Measurements from ENCODE around the gene ENTHD1.

DNA sequence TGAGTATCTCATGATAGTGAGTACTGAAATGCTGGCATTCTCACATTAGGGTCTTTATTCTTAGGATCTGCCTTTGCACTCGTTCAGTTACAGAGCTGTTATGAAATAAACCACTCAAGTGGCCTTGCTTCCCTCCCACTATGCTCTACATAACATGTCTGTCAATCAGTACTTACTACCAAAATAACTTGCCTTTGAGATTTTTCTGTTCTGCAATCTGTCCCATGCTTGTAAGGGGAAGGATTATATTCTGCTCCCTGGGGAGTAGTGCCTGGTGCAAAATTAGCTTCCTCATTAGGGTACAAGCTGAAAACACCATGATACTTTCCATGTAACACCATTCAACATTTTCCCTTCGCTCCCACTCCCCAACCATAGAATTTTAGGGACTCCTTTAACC, 5.4 kb upstream of the ENTHD1 start:
- TF ChIP-seq, protein P1, sequence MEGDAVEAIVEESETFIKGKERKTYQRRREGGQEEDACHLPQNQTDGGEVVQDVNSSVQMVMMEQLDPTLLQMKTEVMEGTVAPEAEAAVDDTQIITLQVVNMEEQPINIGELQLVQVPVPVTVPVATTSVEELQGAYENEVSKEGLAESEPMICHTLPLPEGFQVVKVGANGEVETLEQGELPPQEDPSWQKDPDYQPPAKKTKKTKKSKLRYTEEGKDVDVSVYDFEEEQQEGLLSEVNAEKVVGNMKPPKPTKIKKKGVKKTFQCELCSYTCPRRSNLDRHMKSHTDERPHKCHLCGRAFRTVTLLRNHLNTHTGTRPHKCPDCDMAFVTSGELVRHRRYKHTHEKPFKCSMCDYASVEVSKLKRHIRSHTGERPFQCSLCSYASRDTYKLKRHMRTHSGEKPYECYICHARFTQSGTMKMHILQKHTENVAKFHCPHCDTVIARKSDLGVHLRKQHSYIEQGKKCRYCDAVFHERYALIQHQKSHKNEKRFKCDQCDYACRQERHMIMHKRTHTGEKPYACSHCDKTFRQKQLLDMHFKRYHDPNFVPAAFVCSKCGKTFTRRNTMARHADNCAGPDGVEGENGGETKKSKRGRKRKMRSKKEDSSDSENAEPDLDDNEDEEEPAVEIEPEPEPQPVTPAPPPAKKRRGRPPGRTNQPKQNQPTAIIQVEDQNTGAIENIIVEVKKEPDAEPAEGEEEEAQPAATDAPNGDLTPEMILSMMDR (IDR thresholded peaks at IDR 0.05; ENCODE audit: poor library complexity, severe bottlenecking), result no peak
- TF ChIP-seq RAD21 (conservative IDR thresholded peaks at IDR 0.05) (no peak), TAF1 (IDR thresholded peaks at IDR 0.05; ENCODE audit: low read depth) (no peak), MXI1 (conservative IDR thresholded peaks at IDR 0.05; ENCODE audit: poor library complexity, severe bottlenecking) (no peak), POLR2AphosphoS5 (IDR thresholded peaks at IDR 0.05) (no peak), EP300 (conservative IDR thresholded peaks at IDR 0.05; ENCODE audit: poor library complexity, severe bottlenecking) (no peak), EZH2 (IDR thresholded peaks at IDR 0.05; ENCODE audit: borderline replicate concordance, insufficient read depth, low read length, poor library complexity, severe bottlenecking) (no peak)
- TF ChIP-seq, protein P2, sequence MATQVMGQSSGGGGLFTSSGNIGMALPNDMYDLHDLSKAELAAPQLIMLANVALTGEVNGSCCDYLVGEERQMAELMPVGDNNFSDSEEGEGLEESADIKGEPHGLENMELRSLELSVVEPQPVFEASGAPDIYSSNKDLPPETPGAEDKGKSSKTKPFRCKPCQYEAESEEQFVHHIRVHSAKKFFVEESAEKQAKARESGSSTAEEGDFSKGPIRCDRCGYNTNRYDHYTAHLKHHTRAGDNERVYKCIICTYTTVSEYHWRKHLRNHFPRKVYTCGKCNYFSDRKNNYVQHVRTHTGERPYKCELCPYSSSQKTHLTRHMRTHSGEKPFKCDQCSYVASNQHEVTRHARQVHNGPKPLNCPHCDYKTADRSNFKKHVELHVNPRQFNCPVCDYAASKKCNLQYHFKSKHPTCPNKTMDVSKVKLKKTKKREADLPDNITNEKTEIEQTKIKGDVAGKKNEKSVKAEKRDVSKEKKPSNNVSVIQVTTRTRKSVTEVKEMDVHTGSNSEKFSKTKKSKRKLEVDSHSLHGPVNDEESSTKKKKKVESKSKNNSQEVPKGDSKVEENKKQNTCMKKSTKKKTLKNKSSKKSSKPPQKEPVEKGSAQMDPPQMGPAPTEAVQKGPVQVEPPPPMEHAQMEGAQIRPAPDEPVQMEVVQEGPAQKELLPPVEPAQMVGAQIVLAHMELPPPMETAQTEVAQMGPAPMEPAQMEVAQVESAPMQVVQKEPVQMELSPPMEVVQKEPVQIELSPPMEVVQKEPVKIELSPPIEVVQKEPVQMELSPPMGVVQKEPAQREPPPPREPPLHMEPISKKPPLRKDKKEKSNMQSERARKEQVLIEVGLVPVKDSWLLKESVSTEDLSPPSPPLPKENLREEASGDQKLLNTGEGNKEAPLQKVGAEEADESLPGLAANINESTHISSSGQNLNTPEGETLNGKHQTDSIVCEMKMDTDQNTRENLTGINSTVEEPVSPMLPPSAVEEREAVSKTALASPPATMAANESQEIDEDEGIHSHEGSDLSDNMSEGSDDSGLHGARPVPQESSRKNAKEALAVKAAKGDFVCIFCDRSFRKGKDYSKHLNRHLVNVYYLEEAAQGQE (IDR thresholded peaks at IDR 0.05; ENCODE audit: borderline replicate concordance), result no peak
